WTC11 (cell line): ENCODE data around the gene CX3CL1.

Experiments used
- MXD4 ChIP-seq: fragments of 250-450 bp; sonication (Bioruptor Pico); IDR thresholded peaks from 2 replicates; pipeline ENCODE4 v1.8.0; 2021; ENCODE audit warnings: mild to moderate bottlenecking, moderate library complexity, borderline replicate concordance
- RELA ChIP-seq: sonication (generic); formaldehyde crosslinking; IDR thresholded peaks from 2 replicates; pipeline ENCODE4 v1.8.1; 2022; ENCODE audit warnings: missing genetic modification reagents, mild to moderate bottlenecking, borderline replicate concordance
- TEAD1 ChIP-seq: sonication (generic); formaldehyde crosslinking; IDR thresholded peaks from 2 replicates; pipeline ENCODE4 v1.8.0; 2022; ENCODE audit warnings: mild to moderate bottlenecking, missing genetic modification reagents
- TP53 ChIP-seq: sonication (generic); formaldehyde crosslinking; IDR thresholded peaks from 2 replicates; pipeline ENCODE4 v1.8.1; 2023; ENCODE audit warnings: mild to moderate bottlenecking, missing genetic modification reagents
- ZNF423 ChIP-seq: fragments of 250-450 bp; sonication (Bioruptor Pico); IDR thresholded peaks from 2 replicates; pipeline ENCODE4 v2.1.2; 2022; ENCODE audit warnings: mild to moderate bottlenecking, moderate library complexity
- TF ChIP-seq, protein P1 (sequence below): fragments of 200-600 bp; IDR thresholded peaks from 2 replicates; pipeline ENCODE4 v1.8.0; 2022; ENCODE audit warnings: antibody characterized with exemption
- TF ChIP-seq, protein P2 (sequence below): sonication (generic); formaldehyde crosslinking; IDR thresholded peaks from 2 replicates; pipeline ENCODE4 v1.8.1; 2023; ENCODE audit warnings: mild to moderate bottlenecking, missing genetic modification reagents
- TF ChIP-seq, protein P3 (sequence below): sonication (generic); formaldehyde crosslinking; IDR thresholded peaks from 2 replicates; pipeline ENCODE4 v1.8.0; 2023; ENCODE audit warnings: missing genetic modification reagents, mild to moderate bottlenecking, borderline replicate concordance
- TF ChIP-seq, protein P4 (sequence below): sonication (generic); formaldehyde crosslinking; IDR thresholded peaks from 2 replicates; pipeline ENCODE4 v1.8.1; 2023; ENCODE audit warnings: mild to moderate bottlenecking, missing genetic modification reagents, moderate library complexity
- TF ChIP-seq, protein P5 (sequence below): sonication (generic); formaldehyde crosslinking; IDR thresholded peaks from 2 replicates; pipeline ENCODE4 v1.8.1; 2023; ENCODE audit warnings: mild to moderate bottlenecking, missing genetic modification reagents, moderate library complexity

DNA sequence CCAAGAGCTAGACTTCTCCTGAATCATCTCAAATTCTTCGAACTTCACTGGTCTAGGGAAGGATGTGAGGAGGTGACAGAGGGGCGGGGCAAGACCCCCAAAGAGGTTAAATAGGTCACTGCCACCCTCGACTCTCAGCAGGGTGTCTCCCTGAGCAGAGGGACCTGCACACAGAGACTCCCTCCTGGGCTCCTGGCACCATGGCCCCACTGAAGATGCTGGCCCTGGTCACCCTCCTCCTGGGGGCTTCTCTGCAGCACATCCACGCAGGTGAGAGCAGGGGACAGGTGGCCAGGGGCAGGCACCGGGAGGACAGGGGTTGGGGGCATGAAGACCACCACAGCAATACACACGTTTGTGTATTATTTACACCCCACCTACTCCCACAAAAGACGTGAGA lies 41.4 kb downstream of the CX3CL1 start:
- no peak for TF ChIP-seq RELA (CRISPR knock-in tag)
- TF ChIP-seq, protein P1, sequence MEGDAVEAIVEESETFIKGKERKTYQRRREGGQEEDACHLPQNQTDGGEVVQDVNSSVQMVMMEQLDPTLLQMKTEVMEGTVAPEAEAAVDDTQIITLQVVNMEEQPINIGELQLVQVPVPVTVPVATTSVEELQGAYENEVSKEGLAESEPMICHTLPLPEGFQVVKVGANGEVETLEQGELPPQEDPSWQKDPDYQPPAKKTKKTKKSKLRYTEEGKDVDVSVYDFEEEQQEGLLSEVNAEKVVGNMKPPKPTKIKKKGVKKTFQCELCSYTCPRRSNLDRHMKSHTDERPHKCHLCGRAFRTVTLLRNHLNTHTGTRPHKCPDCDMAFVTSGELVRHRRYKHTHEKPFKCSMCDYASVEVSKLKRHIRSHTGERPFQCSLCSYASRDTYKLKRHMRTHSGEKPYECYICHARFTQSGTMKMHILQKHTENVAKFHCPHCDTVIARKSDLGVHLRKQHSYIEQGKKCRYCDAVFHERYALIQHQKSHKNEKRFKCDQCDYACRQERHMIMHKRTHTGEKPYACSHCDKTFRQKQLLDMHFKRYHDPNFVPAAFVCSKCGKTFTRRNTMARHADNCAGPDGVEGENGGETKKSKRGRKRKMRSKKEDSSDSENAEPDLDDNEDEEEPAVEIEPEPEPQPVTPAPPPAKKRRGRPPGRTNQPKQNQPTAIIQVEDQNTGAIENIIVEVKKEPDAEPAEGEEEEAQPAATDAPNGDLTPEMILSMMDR = no peak
- TF ChIP-seq MXD4 (CRISPR knock-in tag) = no peak
- no peak for TF ChIP-seq TP53 (CRISPR knock-in tag)
- TF ChIP-seq ZNF423 = no peak
- TF ChIP-seq, protein P2, sequence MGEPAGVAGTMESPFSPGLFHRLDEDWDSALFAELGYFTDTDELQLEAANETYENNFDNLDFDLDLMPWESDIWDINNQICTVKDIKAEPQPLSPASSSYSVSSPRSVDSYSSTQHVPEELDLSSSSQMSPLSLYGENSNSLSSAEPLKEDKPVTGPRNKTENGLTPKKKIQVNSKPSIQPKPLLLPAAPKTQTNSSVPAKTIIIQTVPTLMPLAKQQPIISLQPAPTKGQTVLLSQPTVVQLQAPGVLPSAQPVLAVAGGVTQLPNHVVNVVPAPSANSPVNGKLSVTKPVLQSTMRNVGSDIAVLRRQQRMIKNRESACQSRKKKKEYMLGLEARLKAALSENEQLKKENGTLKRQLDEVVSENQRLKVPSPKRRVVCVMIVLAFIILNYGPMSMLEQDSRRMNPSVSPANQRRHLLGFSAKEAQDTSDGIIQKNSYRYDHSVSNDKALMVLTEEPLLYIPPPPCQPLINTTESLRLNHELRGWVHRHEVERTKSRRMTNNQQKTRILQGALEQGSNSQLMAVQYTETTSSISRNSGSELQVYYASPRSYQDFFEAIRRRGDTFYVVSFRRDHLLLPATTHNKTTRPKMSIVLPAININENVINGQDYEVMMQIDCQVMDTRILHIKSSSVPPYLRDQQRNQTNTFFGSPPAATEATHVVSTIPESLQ (CRISPR knock-in tag) = no peak
- TF ChIP-seq, protein P3, sequence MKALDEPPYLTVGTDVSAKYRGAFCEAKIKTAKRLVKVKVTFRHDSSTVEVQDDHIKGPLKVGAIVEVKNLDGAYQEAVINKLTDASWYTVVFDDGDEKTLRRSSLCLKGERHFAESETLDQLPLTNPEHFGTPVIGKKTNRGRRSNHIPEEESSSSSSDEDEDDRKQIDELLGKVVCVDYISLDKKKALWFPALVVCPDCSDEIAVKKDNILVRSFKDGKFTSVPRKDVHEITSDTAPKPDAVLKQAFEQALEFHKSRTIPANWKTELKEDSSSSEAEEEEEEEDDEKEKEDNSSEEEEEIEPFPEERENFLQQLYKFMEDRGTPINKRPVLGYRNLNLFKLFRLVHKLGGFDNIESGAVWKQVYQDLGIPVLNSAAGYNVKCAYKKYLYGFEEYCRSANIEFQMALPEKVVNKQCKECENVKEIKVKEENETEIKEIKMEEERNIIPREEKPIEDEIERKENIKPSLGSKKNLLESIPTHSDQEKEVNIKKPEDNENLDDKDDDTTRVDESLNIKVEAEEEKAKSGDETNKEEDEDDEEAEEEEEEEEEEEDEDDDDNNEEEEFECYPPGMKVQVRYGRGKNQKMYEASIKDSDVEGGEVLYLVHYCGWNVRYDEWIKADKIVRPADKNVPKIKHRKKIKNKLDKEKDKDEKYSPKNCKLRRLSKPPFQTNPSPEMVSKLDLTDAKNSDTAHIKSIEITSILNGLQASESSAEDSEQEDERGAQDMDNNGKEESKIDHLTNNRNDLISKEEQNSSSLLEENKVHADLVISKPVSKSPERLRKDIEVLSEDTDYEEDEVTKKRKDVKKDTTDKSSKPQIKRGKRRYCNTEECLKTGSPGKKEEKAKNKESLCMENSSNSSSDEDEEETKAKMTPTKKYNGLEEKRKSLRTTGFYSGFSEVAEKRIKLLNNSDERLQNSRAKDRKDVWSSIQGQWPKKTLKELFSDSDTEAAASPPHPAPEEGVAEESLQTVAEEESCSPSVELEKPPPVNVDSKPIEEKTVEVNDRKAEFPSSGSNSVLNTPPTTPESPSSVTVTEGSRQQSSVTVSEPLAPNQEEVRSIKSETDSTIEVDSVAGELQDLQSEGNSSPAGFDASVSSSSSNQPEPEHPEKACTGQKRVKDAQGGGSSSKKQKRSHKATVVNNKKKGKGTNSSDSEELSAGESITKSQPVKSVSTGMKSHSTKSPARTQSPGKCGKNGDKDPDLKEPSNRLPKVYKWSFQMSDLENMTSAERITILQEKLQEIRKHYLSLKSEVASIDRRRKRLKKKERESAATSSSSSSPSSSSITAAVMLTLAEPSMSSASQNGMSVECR = no peak
- TF ChIP-seq, protein P4, sequence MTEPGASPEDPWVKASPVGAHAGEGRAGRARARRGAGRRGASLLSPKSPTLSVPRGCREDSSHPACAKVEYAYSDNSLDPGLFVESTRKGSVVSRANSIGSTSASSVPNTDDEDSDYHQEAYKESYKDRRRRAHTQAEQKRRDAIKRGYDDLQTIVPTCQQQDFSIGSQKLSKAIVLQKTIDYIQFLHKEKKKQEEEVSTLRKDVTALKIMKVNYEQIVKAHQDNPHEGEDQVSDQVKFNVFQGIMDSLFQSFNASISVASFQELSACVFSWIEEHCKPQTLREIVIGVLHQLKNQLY (CRISPR knock-in tag) = no peak
- TF ChIP-seq, protein P5, sequence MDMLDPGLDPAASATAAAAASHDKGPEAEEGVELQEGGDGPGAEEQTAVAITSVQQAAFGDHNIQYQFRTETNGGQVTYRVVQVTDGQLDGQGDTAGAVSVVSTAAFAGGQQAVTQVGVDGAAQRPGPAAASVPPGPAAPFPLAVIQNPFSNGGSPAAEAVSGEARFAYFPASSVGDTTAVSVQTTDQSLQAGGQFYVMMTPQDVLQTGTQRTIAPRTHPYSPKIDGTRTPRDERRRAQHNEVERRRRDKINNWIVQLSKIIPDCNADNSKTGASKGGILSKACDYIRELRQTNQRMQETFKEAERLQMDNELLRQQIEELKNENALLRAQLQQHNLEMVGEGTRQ (CRISPR knock-in tag) = no peak
- no peak for TF ChIP-seq TEAD1 (CRISPR knock-in tag)
